Measurements from ENCODE around the gene XRCC3. TPM values are rescaled to one million over a fixed set of nuclear protein-coding genes. Genes with fewer than 3 reads are reported as not detected.

Gene XRCC3
- total and polyA plus RNA-seq, 2 of the 8 experiments (the other 6 are each of a cell fraction or from before 2014, with no cell fraction given) = 36.9 to 41.8 TPM

GRCh38 chr14:103702497-103703432 is 12.5 kb downstream of the XRCC3 start (continued):
- TF ChIP-seq TAF7 (optimal IDR thresholded peaks at IDR 0.05; ENCODE audit: borderline replicate concordance, low read depth, low read length) (no peak), SP4 (IDR thresholded peaks at IDR 0.05; ENCODE audit: low read length) (no peak)

All from H1 (cell line).